Kidney (tissue), 14 donors: ENCODE measurements around the gene ADAM10. TPM values are rescaled to one million over a fixed set of nuclear protein-coding genes. Genes with fewer than 3 reads are reported as not detected.

Experiments used
- DNase-seq, 5 donors: peaks; one replicate each; pipeline ENCODE4 v3.0.0-alpha.2; 2013 to 2020
- FAIRE-seq: peaks from 2 replicates; lab custom pipeline; 2012; peaks lifted over from hg19 to GRCh38; lab: Jason Lieb, UNC
- H3K27ac ChIP-seq, 2 donors: one replicate each; pipeline ENCODE4 v1.7.0; 2013; ENCODE audit warnings: low read depth in 2 of 2, low read length in 2 of 2, inconsistent platforms in 1 of 2
- H3K27me3 ChIP-seq: one replicate; pipeline ENCODE4 v1.7.1; 2013; ENCODE audit warnings: low read length, inconsistent platforms; ENCODE audit not compliant: control insufficient read depth, insufficient read depth
- H3K36me3 ChIP-seq, 3 donors: one replicate each; pipeline versions ENCODE4 v1.7.0 to v1.7.1; 2013; ENCODE audit warnings: low read length in 3 of 3, control low read depth in 1 of 3, inconsistent platforms in 1 of 3; ENCODE audit not compliant: insufficient read depth in 3 of 3, control insufficient read depth in 2 of 3
- H3K4me1 ChIP-seq, 3 donors: one replicate each; pipeline versions ENCODE4 v1.7.0 to v1.7.1; 2013; ENCODE audit warnings: low read length in 3 of 3, inconsistent platforms in 1 of 3, low read depth in 1 of 3; ENCODE audit not compliant: control insufficient read depth in 2 of 3, insufficient read depth in 2 of 3
- H3K4me3 ChIP-seq, 3 donors: one replicate each; pipeline versions ENCODE4 v1.7.0 to v1.8.1; 2013; ENCODE audit warnings: low read length in 3 of 3, control low read depth in 1 of 3, inconsistent platforms in 1 of 3
- H3K9ac ChIP-seq, 3 donors: one replicate each; pipeline versions ENCODE4 v1.7.0 to v1.7.1; 2013; ENCODE audit warnings: low read length in 3 of 3, control low read depth in 1 of 3, inconsistent platforms in 1 of 3
- H3K9me3 ChIP-seq, 3 donors: one replicate each; pipeline versions ENCODE4 v1.7.0 to v1.7.1; 2013; ENCODE audit warnings: low read length in 3 of 3, control low read depth in 1 of 3, inconsistent platforms in 1 of 3; ENCODE audit not compliant: control insufficient read depth in 2 of 3, insufficient read depth in 1 of 3
- intact Hi-C: fragments of 100-400 bp; cut with DNase I; formaldehyde crosslinking; loops from one replicate; pipeline ENCODE4 v1.11.1; 2022
- polyA plus RNA-seq: library from polyadenylated mRNA; stranded (reverse); fragments of 350-450 nt; fragmentation: Illumina TruSeq; extraction: RNeasy Lipid Tissue Mini Kit (QIAGEN cat#74804); gene quantifications from one replicate; pipeline ENCODE4 v1.2.3, GENCODE V29; 2014; ENCODE audit warnings: low read depth, low replicate concordance; ENCODE audit not compliant: insufficient read depth
- total RNA-seq: library from RNA; stranded (reverse); fragmentation: NEBNext Ultra II Directional; extraction: Animal tissue kit (Norgen Biotek cat#: 25700); gene quantifications from one replicate; pipeline ENCODE4 v1.2.1, GENCODE V29; 2021
- TF ChIP-seq, protein P1 (sequence below): IDR thresholded peaks from 3 replicates; pipeline ENCODE4 v1.5.1; 2012; ENCODE audit warnings: mild to moderate bottlenecking, moderate library complexity, borderline replicate concordance; ENCODE audit not compliant: insufficient read depth; ENCODE audit errors: extremely low read depth
- donor health status: control.
- donor health status: control.
- donor health status: control.
- donor health status: control.
- donor health status: control.
- donor health status: DM: yes; HTN: yes; CAD: no.
- donor health status: Normal renal cell carcinoma (clear cell type).

The ADAM10 gene
- total and polyA plus RNA-seq, 2 donors from 2014 or later: 19.5 to 235 TPM

DNA sequence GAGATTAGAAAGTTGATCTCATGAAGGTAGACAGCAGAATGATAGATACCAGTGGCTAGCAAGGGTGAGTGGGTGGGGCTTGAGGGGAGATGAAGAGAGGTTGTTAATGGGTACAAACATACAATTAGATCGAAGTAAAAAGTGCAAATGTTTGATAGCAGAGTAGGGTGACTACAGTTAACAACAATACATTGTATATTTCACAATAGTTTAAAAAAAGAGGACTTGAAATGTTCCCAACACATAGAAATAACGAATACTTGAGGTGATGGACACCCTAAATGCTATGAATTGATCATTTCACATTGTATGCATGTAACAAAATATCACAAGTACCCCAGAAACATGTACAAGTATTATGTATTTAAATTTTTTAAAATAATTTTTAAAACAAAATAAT lies 47.3 kb downstream of the ADAM10 start:
- FAIRE-seq: no peak
- Histone ChIP-seq H3K9me3 (peaks cover 0 to 11% (median 0%) of the 10 kb centered on the region in 3 donors), H3K9ac (no peak overlapping the region), H3K27ac (no peak overlapping the region), H3K36me3 (no peaks in the 10 kb centered on the region), H3K4me3 (no peak overlapping the region), H3K4me1 (no peaks in the 10 kb centered on the region), H3K27me3 (no peaks in the 10 kb centered on the region)
- TF ChIP-seq, protein P1, sequence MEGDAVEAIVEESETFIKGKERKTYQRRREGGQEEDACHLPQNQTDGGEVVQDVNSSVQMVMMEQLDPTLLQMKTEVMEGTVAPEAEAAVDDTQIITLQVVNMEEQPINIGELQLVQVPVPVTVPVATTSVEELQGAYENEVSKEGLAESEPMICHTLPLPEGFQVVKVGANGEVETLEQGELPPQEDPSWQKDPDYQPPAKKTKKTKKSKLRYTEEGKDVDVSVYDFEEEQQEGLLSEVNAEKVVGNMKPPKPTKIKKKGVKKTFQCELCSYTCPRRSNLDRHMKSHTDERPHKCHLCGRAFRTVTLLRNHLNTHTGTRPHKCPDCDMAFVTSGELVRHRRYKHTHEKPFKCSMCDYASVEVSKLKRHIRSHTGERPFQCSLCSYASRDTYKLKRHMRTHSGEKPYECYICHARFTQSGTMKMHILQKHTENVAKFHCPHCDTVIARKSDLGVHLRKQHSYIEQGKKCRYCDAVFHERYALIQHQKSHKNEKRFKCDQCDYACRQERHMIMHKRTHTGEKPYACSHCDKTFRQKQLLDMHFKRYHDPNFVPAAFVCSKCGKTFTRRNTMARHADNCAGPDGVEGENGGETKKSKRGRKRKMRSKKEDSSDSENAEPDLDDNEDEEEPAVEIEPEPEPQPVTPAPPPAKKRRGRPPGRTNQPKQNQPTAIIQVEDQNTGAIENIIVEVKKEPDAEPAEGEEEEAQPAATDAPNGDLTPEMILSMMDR: no peak
- DNase-seq: no peak
- intact Hi-C loops: no loop called here

DNA sequence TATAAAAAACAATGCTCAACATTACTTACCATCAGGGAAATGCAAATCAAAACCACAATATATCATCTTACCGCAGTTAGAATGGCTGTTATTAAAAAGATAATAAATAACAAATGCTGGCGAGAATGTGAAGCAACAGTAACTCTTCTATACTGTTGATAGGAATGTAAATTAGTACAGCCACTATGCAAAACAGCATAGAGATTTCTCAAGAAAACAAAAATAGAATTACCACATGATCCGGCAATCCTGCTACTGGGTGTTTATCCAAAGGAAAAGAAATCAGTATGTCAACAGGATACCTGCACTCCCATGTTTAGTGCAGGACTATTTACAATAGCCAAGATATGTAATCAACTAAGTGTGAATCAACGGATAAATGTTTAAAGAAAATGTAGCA lies 48.1 kb downstream of the ADAM10 start:
- TF ChIP-seq, protein P1: no peak
- no peaks in the 10 kb centered on the region for H3K36me3 ChIP-seq
- no peak for FAIRE-seq
- peaks cover 0 to 11% (median 0%) of the 10 kb centered on the region in 3 donors for H3K9me3 ChIP-seq
- no peak for DNase-seq
- no peak overlapping the region for H3K27ac ChIP-seq
- no peak overlapping the region for H3K4me3 ChIP-seq
- intact Hi-C loops: no loop called here
- no peak overlapping the region for H3K9ac ChIP-seq
- H3K4me1 ChIP-seq: no peaks in the 10 kb centered on the region
- H3K27me3 ChIP-seq: no peaks in the 10 kb centered on the region

DNA sequence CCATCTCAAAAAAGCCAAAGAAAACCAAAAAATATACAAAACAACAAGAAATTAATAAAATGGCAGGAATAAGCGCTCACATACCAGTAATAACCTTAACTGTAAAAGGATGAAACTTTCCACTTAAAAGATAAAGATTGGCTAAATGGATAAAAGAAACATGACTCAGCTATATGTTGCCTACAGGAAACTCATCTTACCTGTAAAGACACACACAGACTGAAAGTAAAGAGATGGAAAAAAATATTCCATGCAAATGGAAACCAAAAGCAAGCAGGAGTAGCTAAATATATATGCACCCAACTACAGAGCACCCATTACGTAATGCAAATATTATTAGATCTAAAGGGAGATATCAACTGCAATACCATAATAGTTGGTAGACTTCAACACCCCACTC lies 49.7 kb downstream of the ADAM10 start:
- Histone ChIP-seq H3K27ac (no peak overlapping the region), H3K4me3 (no peak overlapping the region), H3K9me3 (peaks cover 0 to 11% (median 0%) of the 10 kb centered on the region in 3 donors), H3K9ac (no peak overlapping the region), H3K4me1 (no peaks in the 10 kb centered on the region), H3K36me3 (no peaks in the 10 kb centered on the region), H3K27me3 (no peaks in the 10 kb centered on the region)
- TF ChIP-seq, protein P1: no peak
- FAIRE-seq (no peak), DNase-seq (no peak)
- intact Hi-C loops: no loop called here
